Measurements from ENCODE around the gene C1QTNF9. TPM values are rescaled to one million over a fixed set of nuclear protein-coding genes. Genes with fewer than 3 reads are reported as not detected.

Gene C1QTNF9
- polyA plus RNA-seq, 6 donors from 2014 or later, result not detected

GRCh38 chr13:24288870-24289269 is 20.5 kb upstream of the C1QTNF9 start:
- Mint-ChIP-seq H3K27ac (no peak overlapping the region), H3K9me3 (no peaks in the 10 kb centered on the region), H3K4me1 (no peaks in the 10 kb centered on the region), H3K27me3 (no peaks in the 10 kb centered on the region), H3K4me3 (no peak overlapping the region), H3K36me3 (peaks cover 17 to 23% of the 10 kb centered on the region in 2 donors)
- ATAC-seq (ENCODE audit: low read depth in 2 of 2) (no peak), DNase-seq (no peak)

- no peak for ATAC-seq (ENCODE audit: low read depth in 2 of 2)
- H3K27me3 Mint-ChIP-seq, result no peaks in the 10 kb centered on the region
- H3K4me3 Mint-ChIP-seq, result no peak overlapping the region
- H3K36me3 Mint-ChIP-seq, result peaks cover 20 to 28% of the 10 kb centered on the region in 2 donors
- no peaks in the 10 kb centered on the region for H3K9me3 Mint-ChIP-seq
- no peak for DNase-seq
- H3K4me1 Mint-ChIP-seq, result no peaks in the 10 kb centered on the region
- H3K27ac Mint-ChIP-seq, result peak overlapping the region in 1 of 6 donors; percentile 92
Observed at GRCh38 chr13:24290280-24290932, 19.0 kb upstream of the C1QTNF9 start.

- no peaks in the 10 kb centered on the region for H3K27me3 Mint-ChIP-seq
- no peak overlapping the region for H3K4me3 Mint-ChIP-seq
- H3K36me3 Mint-ChIP-seq, result peaks cover 28 to 30% of the 10 kb centered on the region in 2 donors
- no peaks in the 10 kb centered on the region for H3K9me3 Mint-ChIP-seq
- DNase-seq, result no peak
- no peak for ATAC-seq (ENCODE audit: low read depth in 2 of 2)
- no peak overlapping the region for H3K27ac Mint-ChIP-seq
- no peaks in the 10 kb centered on the region for H3K4me1 Mint-ChIP-seq
Observed at GRCh38 chr13:24292481-24292880, 16.9 kb upstream of the C1QTNF9 start.

- Mint-ChIP-seq H3K4me3 (no peak overlapping the region), H3K27me3 (no peaks in the 10 kb centered on the region), H3K36me3 (peaks cover 28 to 41% of the 10 kb centered on the region in 2 donors), H3K9me3 (no peaks in the 10 kb centered on the region), H3K4me1 (no peaks in the 10 kb centered on the region), H3K27ac (peak overlapping the region in 1 of 6 donors; percentile 45)
- ATAC-seq (ENCODE audit: low read depth in 2 of 2) (no peak), DNase-seq (no peak)
Observed at GRCh38 chr13:24293746-24294145, 15.6 kb upstream of the C1QTNF9 start.

- no peak for ATAC-seq (ENCODE audit: low read depth in 2 of 2)
- Mint-ChIP-seq H3K4me1 (no peaks in the 10 kb centered on the region), H3K27ac (peak overlapping the region in 2 of 6 donors; percentile 12 to 64)
Observed at GRCh38 chr13:24299488-24300114, 9.8 kb upstream of the C1QTNF9 start.

GRCh38 chr13:24301434-24301833 is 7.9 kb upstream of the C1QTNF9 start:
- Mint-ChIP-seq H3K4me1 (no peaks in the 10 kb centered on the region), H3K36me3 (peaks cover 0 to 28% of the 10 kb centered on the region in 2 donors), H3K9me3 (no peaks in the 10 kb centered on the region), H3K27me3 (no peaks in the 10 kb centered on the region), H3K4me3 (no peak overlapping the region), H3K27ac (no peak overlapping the region)
- ATAC-seq (ENCODE audit: low read depth in 2 of 2), result no peak
- DNase-seq, result no peak

More at GRCh38 chr13:24299488-24300114, 9.8 kb upstream of the C1QTNF9 start:
- Mint-ChIP-seq H3K36me3 (peaks cover 14 to 36% of the 10 kb centered on the region in 2 donors), H3K4me3 (peak overlapping the region in 1 of 8 donors; percentile 73), H3K27me3 (no peaks in the 10 kb centered on the region), H3K9me3 (no peaks in the 10 kb centered on the region)
- DNase-seq, result no peak

GRCh38 chr13:24301911-24302310 is 7.5 kb upstream of the C1QTNF9 start:
- ATAC-seq (ENCODE audit: low read depth in 2 of 2) (no peak), DNase-seq (no peak)
- Mint-ChIP-seq H3K9me3 (no peaks in the 10 kb centered on the region), H3K27me3 (no peaks in the 10 kb centered on the region), H3K4me1 (no peaks in the 10 kb centered on the region), H3K27ac (no peak overlapping the region), H3K4me3 (no peak overlapping the region), H3K36me3 (peaks cover 0 to 28% of the 10 kb centered on the region in 2 donors)

- Mint-ChIP-seq H3K4me3 (no peak overlapping the region), H3K9me3 (no peaks in the 10 kb centered on the region), H3K27ac (no peak overlapping the region), H3K27me3 (peaks cover 0 to 2% (median 0%) of the 10 kb centered on the region in 3 donors), H3K36me3 (peaks cover 0 to 4% of the 10 kb centered on the region in 2 donors), H3K4me1 (no peaks in the 10 kb centered on the region)
- ATAC-seq (ENCODE audit: low read depth in 2 of 2) (no peak), DNase-seq (no peak)
Observed at GRCh38 chr13:24304620-24305019, 4.8 kb upstream of the C1QTNF9 start.

GRCh38 chr13:24306632-24307031 is 2.7 kb upstream of the C1QTNF9 start:
- H3K9me3 Mint-ChIP-seq, result no peaks in the 10 kb centered on the region
- ATAC-seq (ENCODE audit: low read depth in 2 of 2) (no peak), DNase-seq (no peak)
- no peak overlapping the region for H3K27ac Mint-ChIP-seq
- no peaks in the 10 kb centered on the region for H3K36me3 Mint-ChIP-seq
- no peaks in the 10 kb centered on the region for H3K4me1 Mint-ChIP-seq
- peaks cover 0 to 4% (median 0%) of the 10 kb centered on the region in 3 donors for H3K27me3 Mint-ChIP-seq
- H3K4me3 Mint-ChIP-seq, result no peak overlapping the region

- DNase-seq (no peak), ATAC-seq (ENCODE audit: low read depth in 2 of 2) (no peak)
- no peak overlapping the region for H3K4me3 Mint-ChIP-seq
- H3K36me3 Mint-ChIP-seq, result no peaks in the 10 kb centered on the region
- H3K27me3 Mint-ChIP-seq, result peaks cover 4 to 7% (median 5%) of the 10 kb centered on the region in 3 donors
- no peaks in the 10 kb centered on the region for H3K9me3 Mint-ChIP-seq
- peak overlapping the region in 1 of 6 donors; percentile 60 for H3K27ac Mint-ChIP-seq
- no peaks in the 10 kb centered on the region for H3K4me1 Mint-ChIP-seq
Observed at GRCh38 chr13:24307211-24308067, 1.9 kb upstream of the C1QTNF9 start.

- DNase-seq (no peak), ATAC-seq (ENCODE audit: low read depth in 2 of 2) (no peak)
- Mint-ChIP-seq H3K4me1 (no peaks in the 10 kb centered on the region), H3K4me3 (no peak overlapping the region), H3K27ac (no peak overlapping the region), H3K27me3 (peaks cover 4 to 7% (median 5%) of the 10 kb centered on the region in 3 donors), H3K9me3 (no peaks in the 10 kb centered on the region), H3K36me3 (no peaks in the 10 kb centered on the region)
Observed at GRCh38 chr13:24308068-24308445, 1.3 kb upstream of the C1QTNF9 start.

- ATAC-seq (ENCODE audit: low read depth in 2 of 2) (no peak), DNase-seq (no peak)
- Mint-ChIP-seq H3K4me3 (no peak overlapping the region), H3K36me3 (no peaks in the 10 kb centered on the region), H3K9me3 (no peaks in the 10 kb centered on the region), H3K27me3 (peaks cover 4 to 7% (median 5%) of the 10 kb centered on the region in 3 donors), H3K4me1 (no peaks in the 10 kb centered on the region), H3K27ac (peak overlapping the region in 1 of 6 donors; percentile 44)
Observed at GRCh38 chr13:24308488-24309020, 826 bp upstream of the C1QTNF9 start.

- Mint-ChIP-seq H3K9me3 (no peaks in the 10 kb centered on the region), H3K27ac (no peak overlapping the region), H3K4me1 (no peaks in the 10 kb centered on the region), H3K4me3 (no peak overlapping the region), H3K36me3 (no peaks in the 10 kb centered on the region), H3K27me3 (peaks cover 8 to 13% (median 12%) of the 10 kb centered on the region in 3 donors)
- DNase-seq (no peak), ATAC-seq (ENCODE audit: low read depth in 2 of 2) (no peak)
Observed at GRCh38 chr13:24313439-24313838, 4.1 kb downstream of the C1QTNF9 start.
